ENCODE measurements around the gene SRI. TPM values are rescaled to one million over a fixed set of nuclear protein-coding genes. Genes with fewer than 3 reads are reported as not detected.
"Not testable (repeated sequence)": the region's sequence is repeated elsewhere in the genome, so short reads cannot be mapped to it uniquely, and the experiment has no call there.

Gene SRI
- 100 to 1,000 TPM; 609 to 801 TPM for total RNA-seq

GRCh38 chr7:88219781-88220747, at the start of gene SRI:
TSS of gene SRI (minus strand) at chr7:88220038. CDS start at chr7:88220026, 12 bp downstream.
- Histone ChIP-seq H3K27me3 (no peaks in the 10 kb centered on the region), H3K4me1 (peaks cover 5% of the 10 kb centered on the region), H3K36me3 (peaks cover 4% of the 10 kb centered on the region), H3K9me3 (no peaks in the 10 kb centered on the region), H3K9ac (ENCODE audit: low read depth in 2 of 2, low read length in 2 of 2) (peak within 1 kb of the TSS; percentile 93 to 98), H3K27ac (peak within 1 kb of the TSS; percentile 92), H3K4me3 (peak within 1 kb of the TSS; percentile 89)
- TF ChIP-seq CTCF (IDR thresholded peaks at IDR 0.05) = peak; percentile 97
- intact Hi-C loops (cut with DNase I) = no loop called here
- peak; percentile 89 for DNase-seq

GRCh38 chr7:88269586-88269985, 49.7 kb upstream of the SRI start:
- Histone ChIP-seq H3K4me3 (no peak overlapping the region), H3K36me3 (no peaks in the 10 kb centered on the region), H3K27ac (no peak overlapping the region), H3K4me1 (no peaks in the 10 kb centered on the region), H3K9ac (ENCODE audit: low read depth in 2 of 2, low read length in 2 of 2) (no peak overlapping the region), H3K9me3 (no peaks in the 10 kb centered on the region), H3K27me3 (no peaks in the 10 kb centered on the region)
- intact Hi-C loops (cut with DNase I) = no loop called here
- DNase-seq = no peak
- TF ChIP-seq CTCF (IDR thresholded peaks at IDR 0.05) = no peak

GRCh38 chr7:88268858-88269257, 49.0 kb upstream of the SRI start:
- TF ChIP-seq CTCF (IDR thresholded peaks at IDR 0.05) = no peak
- intact Hi-C loops (cut with DNase I) = no loop called here
- no peak overlapping the region for H3K9ac ChIP-seq (ENCODE audit: low read depth in 2 of 2, low read length in 2 of 2)
- H3K9me3 ChIP-seq = no peaks in the 10 kb centered on the region
- no peaks in the 10 kb centered on the region for H3K36me3 ChIP-seq
- H3K4me3 ChIP-seq = no peak overlapping the region
- H3K27ac ChIP-seq = no peak overlapping the region
- DNase-seq = no peak
- H3K27me3 ChIP-seq = no peaks in the 10 kb centered on the region
- H3K4me1 ChIP-seq = no peaks in the 10 kb centered on the region

GRCh38 chr7:88268051-88268450, 48.2 kb upstream of the SRI start:
- H3K36me3 ChIP-seq = no peaks in the 10 kb centered on the region
- no peak for TF ChIP-seq CTCF (IDR thresholded peaks at IDR 0.05)
- no peak for DNase-seq
- no peaks in the 10 kb centered on the region for H3K4me1 ChIP-seq
- H3K9ac ChIP-seq (ENCODE audit: low read depth in 2 of 2, low read length in 2 of 2) = no peak overlapping the region
- intact Hi-C loops (cut with DNase I) = no loop called here
- no peaks in the 10 kb centered on the region for H3K9me3 ChIP-seq
- no peaks in the 10 kb centered on the region for H3K27me3 ChIP-seq
- H3K27ac ChIP-seq = no peak overlapping the region
- H3K4me3 ChIP-seq = no peak overlapping the region

GRCh38 chr7:88267421-88267820, 47.6 kb upstream of the SRI start:
- intact Hi-C loops (cut with DNase I) = no loop called here
- TF ChIP-seq CTCF (IDR thresholded peaks at IDR 0.05) = no peak
- no peaks in the 10 kb centered on the region for H3K27me3 ChIP-seq
- H3K9me3 ChIP-seq = no peaks in the 10 kb centered on the region
- H3K9ac ChIP-seq (ENCODE audit: low read depth in 2 of 2, low read length in 2 of 2) = no peak overlapping the region
- H3K27ac ChIP-seq = no peak overlapping the region
- H3K4me1 ChIP-seq = no peaks in the 10 kb centered on the region
- DNase-seq = no peak
- no peak overlapping the region for H3K4me3 ChIP-seq
- no peaks in the 10 kb centered on the region for H3K36me3 ChIP-seq

GRCh38 chr7:88264987-88265386, 45.1 kb upstream of the SRI start:
- DNase-seq; H3K27ac ChIP-seq; H3K4me3 ChIP-seq; H3K9ac ChIP-seq (ENCODE audit: low read depth in 2 of 2, low read length in 2 of 2); intact Hi-C loops (cut with DNase I); H3K27me3 ChIP-seq; H3K36me3 ChIP-seq; H3K9me3 ChIP-seq; H3K4me1 ChIP-seq: not testable (repeated sequence)
